HG03108 (cell line): Measurements from ENCODE around the gene MTNR1B.

Source experiments
- ATAC-seq: cut with Tn5 transposase; IDR thresholded peaks from one replicate; pipeline ENCODE4 v1.9.1; 2021; ENCODE audit warnings: moderate library complexity; ENCODE audit not compliant: unreplicated experiment

Gene MTNR1B

DNA sequence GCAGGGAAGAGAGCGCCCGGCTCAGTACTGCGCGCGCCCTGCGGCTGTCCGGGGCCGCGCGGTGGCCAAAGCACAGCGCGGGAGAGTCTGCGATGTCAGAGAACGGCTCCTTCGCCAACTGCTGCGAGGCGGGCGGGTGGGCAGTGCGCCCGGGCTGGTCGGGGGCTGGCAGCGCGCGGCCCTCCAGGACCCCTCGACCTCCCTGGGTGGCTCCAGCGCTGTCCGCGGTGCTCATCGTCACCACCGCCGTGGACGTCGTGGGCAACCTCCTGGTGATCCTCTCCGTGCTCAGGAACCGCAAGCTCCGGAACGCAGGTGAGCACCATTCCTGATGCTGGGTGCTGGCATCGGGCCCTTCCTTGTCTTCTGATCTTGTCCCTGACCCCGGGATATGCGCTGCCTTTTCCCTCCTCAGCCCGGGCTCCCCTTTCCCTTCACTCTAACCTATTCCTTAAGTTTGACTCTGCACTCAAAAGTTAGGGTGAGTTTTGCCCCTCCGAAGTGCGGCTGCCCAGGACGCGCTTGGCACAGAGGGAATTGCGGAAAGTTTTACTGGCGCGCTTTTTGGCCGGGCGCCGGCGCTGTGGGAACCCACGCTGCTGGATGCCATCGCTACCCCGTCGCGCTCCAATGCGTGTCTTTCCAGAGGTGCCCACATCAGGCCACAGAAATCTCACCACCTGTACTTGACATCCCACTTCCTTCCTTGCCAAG, at the start of gene MTNR1B:
TSS of gene MTNR1B (plus strand) at position 18 of the 714 bp plus-strand sequence. CDS start at position 93, 75 bp downstream.
- no peak for ATAC-seq

DNA sequence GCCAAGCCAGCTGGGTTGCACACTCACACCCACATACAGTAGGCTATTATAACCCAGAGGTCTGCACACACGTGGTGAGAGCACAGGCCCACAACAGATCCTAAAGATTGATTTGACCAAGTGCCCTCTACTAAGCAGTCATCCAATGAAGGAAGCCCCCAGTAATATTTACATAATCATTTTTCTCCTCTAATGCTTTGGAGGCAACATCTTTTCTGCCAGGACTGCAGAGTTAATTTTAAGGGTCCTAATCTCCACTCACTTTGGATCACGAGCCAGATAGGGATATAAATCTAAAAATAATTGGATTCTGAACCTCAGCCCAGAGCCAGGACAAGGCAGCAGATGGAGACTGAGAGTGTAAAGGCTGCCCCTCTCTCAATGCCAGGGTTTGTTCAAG, 49.1 kb upstream of the MTNR1B start:
- ATAC-seq = no peak

DNA sequence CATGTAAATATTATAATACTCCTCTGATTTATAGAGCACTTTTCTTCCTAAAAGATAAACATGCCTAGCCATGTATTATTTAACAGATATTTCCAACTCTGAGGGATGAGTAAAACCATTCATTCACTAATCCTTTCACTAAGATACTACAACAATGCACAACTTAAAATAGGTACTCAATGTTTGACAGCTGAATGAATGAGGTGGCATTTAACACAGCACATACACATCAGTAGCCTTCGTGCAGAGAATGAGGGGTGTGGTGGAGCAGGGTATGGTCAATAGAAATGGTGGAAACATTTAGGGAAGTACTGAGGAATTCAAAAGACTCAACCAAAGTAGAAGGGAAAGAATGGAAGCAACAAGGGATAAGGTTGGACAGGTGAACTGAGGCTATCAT, 46.7 kb upstream of the MTNR1B start:
- ATAC-seq = no peak

DNA sequence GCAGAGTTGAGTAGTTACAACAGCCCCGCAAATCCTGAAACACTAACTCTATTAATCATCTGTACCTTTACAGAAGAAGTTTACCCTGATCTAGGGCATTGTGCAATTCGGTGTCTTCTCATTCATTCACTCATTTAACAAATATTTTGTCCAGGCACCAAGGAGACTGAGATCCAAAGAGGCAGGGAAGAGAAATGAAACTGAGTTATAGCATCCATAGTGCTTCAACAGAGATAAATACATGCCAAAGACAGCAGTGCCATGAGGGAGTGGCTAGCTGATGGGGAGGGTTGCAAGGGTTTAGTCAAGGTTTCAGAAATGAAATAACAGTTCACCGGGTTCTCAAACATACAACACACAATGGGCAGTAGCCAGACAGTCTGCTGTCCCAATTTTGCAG, 40.2 kb upstream of the MTNR1B start:
- ATAC-seq = no peak

DNA sequence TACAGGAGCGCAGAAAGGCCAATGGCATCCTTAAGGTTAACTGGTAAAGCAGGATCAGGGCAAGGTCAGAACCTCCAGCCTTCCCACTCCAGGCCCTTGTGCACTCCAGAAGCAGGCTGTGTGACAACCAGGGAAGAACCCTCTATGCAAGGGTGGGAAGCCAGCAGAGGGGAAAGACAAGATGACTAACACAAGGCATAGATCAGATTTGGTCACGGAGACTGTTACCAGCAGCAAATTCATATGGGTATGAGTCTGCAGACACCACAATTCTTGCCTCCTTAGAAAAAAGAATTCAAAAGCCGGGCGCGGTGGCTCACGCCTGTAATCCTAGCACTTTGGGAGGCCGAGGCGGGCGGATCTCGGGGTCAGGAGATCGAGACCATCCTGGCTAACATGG, 39.8 kb upstream of the MTNR1B start:
- no peak for ATAC-seq

DNA sequence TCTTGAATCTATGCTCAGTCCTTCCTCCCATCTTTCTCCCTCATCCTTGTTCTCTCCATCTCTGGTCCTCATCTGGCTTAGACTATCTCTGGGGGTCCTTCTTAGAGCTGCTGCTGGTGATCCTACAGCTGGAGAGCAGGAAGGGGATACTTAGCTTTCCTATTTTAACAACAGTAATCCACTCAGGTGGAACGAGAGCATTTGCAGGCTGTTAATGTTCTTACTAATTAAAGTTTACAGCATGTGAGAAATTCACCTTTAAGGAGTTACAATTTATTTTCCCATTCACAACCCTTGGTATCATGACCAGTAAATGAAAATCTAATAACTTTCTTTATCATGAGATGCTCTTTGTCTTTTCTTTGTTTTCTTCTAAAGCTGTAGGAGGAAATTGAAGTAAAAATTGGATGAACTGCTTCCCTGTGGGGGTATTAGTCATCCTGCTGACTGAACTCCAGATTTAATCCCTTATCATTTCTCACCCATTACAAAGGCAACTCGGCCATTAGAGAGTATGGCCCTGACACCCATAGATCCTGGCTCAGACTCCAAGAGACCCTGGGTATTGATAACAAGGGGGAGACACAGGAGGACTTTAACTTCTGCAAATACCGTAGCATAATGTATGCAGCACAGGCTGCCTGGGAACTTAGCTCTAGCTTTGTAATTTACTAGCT, 37.6 kb upstream of the MTNR1B start:
- no peak for ATAC-seq

DNA sequence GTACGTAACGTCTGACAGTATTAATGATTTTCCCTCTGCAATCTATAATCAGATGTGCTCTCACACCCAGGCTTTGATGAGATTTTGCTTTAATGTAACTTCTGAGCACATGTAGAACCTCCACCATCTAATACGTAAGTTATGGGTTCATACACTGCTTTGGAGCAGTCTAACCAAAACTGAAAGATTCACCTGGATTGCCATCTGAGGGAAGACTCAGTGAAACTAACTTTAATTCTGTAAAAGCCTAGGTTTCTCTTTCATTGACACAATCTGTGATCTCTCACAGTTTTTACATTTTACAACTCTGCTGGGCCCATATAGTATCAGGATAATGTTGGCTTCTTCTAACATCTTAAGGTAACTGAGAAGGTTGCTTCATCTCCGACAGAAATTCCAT, 30.1 kb upstream of the MTNR1B start:
- no peak for ATAC-seq

DNA sequence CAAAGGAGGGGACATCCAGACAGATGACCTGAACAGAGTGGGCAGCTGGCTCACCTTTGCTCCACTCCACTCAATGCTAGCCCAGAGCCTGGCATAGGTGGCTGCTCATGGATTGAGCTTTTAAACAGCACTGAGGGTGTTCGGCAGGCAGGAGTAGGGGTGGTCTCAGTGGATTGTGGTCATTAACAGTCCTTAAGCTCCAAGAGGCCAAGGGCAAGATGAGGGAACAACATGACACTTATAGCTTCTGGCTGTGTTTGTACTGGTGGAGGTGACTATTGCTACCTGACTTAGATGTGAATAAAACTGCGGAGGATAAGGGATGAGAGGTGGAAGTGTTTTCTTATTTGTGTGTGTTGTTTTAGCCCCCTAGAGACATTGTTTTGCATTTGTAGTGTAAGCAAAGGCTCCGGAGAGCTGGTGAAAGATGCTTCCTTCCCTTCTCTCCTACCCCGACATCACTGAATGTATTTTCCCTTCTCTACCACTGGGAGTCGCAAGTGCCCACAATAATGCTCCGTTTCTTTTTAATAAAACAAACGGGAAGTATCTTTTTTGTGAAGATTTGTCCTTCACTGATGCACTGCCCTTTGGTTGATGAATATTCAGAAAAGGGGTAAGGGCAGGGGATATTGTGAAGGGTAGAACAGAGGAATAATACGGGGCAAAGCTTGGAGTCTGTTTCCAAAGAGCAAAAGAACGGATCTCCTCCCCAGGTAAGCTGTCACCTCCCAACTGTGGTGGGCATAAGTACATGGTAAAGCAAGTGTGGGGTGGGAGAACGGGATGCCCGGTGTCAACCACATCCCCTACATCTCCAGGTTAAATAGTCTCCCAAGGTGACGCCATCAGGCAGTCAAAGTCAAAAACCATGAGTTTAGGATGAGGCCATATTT, 27.5 kb upstream of the MTNR1B start:
- ATAC-seq = no peak

DNA sequence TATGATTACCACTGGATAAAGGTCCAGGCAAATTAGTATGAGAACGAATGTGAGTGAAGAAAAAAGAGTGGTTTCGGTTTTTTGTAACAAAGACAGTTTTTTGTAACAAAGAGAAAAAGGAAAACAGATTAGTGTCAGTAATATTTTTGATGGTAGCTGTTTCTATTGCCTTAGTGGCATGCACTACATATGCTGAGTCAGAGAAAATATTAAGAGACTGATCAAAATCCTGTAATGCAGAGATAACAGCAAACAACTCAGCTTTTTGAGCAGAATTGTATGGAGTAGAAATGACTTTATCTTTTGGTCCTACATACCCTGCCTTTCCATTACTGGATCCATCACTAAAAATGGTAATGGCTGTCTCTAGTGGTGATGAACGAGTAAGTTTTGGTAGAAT, 22.7 kb upstream of the MTNR1B start:
- no peak for ATAC-seq

DNA sequence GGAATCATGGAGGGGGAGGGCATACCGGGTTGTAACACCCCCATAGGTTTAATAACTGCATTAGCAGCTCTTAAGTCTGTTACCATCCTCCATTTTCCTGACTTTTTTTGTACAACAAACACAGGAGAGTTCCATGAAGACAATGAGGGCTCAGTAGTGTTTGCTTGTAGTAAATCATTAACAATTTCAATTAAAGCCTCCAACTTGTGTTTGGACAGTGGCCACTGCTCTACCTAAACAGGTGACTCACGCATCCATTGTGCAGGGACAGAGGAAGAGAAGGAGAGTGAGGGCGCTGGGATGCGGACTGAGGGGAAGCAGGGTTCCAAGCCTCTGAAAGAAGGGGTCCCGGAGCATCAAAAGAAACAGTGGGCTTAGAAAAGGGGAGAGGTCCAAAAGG, 21.3 kb upstream of the MTNR1B start:
- no peak for ATAC-seq

DNA sequence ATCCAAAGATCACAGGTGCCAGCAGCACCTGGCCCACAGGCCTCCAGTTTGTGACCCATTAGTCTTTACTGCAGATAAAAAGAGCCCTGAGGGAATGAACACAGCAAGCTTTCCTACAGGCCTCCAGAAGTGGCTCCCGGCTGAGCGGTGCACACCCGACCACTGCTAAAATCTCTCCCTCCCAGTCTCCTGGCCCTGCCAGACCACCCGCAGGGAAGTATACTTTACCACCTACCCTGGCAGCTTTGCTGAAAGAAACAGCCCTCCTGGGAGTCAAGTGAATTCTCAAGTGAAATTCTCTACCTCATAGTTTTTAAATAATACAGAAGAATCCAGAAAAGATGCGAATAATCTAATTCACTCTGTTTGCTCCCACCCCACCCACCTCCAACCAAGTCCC, 15.4 kb upstream of the MTNR1B start:
- no peak for ATAC-seq

DNA sequence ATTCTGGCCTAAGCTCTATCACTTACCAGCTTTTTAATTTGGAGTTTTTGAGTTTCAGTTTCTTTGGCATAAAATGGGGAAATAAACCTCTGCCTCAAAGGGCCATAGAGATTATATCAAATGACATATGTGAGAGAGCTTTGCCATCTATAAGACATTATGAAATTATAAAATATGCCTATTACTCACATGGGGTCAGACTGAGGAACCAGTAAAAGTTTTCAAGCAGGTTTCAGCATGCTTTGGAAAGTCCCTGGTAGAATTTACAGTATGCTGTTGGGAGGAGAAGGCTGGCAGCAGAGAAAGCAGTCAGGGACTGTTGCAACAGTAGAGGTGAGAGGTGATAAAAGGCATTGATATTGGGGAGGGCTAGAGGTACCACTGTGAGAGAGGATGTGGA, 13.6 kb upstream of the MTNR1B start:
- ATAC-seq = no peak

DNA sequence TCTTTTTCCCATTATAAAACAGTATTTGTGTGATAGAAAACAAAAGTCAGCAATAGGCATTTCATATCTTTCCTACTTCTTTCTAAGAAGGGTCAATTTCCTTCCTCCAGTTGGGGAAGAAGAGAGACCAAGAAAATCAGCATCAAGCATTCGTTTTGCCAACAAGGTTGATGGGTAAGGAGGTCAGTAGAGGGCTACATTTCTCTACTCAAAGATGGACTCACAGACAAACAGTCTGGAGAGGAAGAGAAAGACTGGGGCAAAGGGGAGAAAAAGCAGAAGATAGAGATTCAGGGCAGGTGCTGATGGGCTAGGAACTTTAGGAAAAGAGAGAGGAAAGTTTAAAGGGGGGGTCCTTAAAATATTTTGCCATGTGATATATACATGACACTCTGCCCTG, 8.6 kb upstream of the MTNR1B start:
- ATAC-seq = no peak

DNA sequence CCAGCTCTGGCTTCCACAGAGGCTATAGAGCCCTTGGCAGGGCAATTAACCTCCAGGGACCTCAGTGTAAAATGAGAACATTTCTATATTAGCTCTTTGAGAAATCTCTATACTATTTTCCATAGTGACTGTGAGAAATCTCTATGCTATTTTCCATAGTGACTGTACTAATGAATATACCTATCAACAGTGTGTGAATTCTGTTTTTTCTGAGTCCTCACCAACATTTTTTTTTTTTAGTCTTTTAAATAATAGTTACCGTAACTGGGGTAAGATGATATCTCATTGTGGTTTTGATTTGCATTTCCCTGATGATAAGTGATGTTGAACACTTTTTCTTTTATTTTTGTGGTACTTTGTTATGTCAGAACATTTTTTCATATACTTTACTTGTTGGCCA, 7.0 kb upstream of the MTNR1B start:
- ATAC-seq = no peak

DNA sequence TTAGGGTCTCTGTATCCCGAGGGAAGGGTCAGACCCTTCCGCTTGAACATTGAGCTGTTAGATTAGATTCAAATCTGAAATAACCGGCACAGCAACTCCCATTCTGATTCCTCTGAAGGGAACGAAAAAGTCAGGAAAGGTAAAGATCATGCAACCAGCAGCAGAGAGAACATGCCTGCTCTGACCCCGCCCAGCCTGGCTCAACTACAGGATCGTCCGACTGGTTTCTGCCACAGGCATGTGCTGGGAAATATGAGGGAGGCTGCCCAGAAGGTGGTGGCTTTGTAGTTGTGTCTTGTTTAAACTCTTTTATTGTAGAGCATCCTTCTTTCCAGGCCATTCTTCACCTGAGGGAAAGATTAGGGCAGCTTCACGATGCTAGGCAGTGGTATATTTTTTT, 5.0 kb upstream of the MTNR1B start:
- ATAC-seq = no peak

DNA sequence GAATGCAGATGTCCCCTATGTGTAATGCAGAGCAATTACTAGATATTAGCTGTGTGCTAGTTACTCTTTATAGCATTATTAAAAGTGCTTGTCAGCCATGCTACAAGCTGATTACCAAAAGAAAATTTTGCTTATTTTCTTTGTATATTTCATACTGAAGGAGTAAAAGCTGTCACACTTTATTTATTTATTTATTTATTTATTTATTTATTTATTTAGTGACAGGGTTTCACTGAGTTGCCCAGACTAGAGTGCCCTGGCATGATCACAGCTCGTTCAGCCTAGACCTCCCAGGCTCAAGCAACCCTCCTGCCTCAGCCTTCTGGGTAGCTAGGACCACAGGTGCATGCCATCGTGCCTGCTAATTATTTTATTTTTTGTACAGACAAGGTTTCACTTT, 4.3 kb upstream of the MTNR1B start:
- no peak for ATAC-seq

DNA sequence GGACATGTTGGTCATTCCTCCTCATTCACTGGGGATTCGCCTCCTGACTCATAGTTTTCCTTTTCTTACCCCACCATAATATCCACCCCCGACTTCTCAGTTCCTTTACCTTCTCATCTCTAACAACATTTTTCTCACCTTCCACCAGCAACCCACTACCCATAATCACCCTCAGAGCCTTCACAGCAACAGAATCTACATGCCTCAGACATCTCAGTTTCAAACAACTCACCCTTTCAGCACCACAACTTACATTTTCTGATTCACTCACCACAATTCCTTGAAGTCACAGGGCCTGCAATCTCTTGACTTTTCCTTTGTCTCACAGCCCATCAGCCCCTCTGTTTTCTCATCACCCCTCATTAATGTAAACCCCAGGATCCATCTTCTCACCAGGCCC, 2.3 kb upstream of the MTNR1B start:
- ATAC-seq = no peak

DNA sequence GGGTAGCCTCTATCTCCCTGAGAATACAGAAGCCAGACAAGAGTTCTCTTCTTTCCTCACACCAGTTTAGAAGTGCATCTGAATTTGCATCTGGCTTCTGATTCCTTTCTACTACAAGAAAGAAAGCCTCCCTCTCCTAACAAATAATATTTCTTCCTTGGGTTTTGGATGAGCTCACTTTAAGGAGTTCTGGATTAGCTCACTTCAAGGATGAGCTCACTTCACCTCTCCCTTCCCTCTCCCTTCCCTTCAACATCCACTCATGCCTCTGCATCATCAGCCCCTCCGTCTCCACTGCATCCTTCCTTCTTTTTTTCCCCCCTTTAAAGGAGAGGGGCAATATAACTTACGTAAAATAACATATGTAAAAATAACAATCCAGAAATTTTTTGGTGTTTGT, 1.6 kb upstream of the MTNR1B start:
- ATAC-seq = no peak

DNA sequence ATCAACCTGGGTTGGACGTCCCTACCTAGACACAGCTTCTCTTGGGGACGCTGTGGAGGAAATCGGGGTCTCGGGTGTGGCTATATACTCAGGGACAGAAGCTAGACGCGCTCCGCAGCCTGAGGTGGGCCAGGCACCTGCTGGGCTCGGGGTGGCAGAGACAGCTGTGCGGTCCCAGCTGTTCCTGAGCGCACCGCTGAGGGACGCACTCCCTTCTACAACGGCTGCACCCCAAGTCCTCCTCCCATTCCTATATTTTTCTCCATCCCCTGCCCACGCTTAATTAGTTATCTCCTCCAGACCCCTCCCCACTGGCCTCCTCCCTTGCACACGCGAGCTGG, 188 bp upstream of the MTNR1B start:
- no peak for ATAC-seq

DNA sequence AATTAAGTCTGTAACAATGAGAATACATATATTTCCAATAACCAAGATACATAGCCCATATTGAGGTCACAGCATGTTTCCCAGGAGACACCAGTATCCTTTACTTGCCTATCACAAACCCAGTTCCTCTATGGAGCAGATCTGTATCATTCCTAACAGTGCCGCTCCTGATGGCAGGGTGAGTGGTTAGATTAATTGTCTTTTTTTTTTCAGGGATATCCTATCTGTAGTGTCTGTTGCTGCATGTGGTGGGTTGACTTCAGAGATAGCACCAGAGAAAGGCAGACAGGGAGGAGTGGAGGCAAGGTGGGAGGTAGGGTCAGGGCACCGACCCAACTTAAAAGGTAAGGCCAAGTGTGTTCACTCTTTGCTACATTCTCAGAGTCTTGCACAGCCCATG, 2.8 kb downstream of the MTNR1B start:
- no peak for ATAC-seq

DNA sequence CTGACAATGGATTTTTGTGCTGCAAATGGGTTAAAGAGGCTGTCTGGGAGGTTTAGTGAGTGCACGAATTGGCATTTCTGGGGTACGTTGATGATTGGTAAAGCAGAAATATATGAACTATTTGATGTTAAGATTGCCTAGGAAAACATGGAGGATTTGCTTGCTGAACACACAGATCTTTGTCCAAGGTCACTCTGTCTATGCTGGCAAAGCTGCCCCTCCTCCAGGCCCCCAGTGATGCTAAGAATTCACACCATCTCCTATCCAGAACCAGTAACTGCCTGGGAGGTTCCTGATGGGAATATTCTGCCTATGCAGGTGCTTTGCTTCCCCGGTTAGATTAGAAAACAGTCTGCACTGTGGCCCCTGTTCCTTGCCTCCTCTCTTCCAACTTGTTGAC, 5.8 kb downstream of the MTNR1B start:
- no peak for ATAC-seq

DNA sequence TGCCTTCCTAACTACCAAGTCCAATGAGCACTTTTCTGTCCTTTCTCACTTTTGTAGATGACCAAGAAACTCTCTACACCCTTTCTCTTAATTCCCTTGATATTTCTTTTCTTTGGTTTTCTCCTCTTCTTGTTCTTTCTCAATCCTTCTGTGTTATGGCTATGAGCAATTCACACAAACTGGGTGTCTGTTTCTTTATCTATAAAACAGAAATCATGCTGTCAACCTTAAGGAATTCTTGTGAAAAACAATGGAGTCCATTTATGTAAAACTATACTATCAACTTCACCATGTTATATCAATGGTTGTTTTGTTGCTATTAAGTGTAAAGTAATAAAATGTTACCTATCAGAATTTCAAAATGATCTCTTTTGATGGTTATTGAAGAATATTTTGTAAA, 7.2 kb downstream of the MTNR1B start:
- ATAC-seq = no peak
